ENCODE data around the gene MFAP5.

DNA sequence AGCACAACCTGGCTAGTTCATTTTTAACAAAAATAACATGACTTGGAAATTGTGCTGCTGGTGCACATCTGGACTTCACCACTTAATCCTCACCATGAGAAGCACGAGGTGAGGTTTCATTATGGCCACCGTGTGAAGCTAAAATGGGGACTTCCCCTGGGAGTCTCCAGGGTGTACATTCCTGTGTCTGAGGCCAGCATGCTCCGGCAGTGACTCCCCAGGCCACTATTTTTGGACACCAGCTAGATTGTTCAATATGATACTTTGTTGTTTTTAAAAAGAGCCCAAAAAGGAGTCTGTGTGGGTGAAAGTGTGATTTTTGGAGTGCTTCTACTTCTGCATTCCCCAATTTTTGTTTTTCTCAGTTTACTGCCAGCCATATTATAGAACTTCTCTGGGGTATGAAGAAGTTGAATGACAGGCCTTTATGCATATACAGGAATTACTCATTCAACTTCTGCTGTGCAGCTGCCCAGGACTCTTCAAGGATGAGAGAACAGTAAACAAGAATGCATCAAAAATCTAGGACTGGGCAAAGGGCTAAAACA lies 33.1 kb downstream of the MFAP5 start:
- TF ChIP-seq, protein P1, sequence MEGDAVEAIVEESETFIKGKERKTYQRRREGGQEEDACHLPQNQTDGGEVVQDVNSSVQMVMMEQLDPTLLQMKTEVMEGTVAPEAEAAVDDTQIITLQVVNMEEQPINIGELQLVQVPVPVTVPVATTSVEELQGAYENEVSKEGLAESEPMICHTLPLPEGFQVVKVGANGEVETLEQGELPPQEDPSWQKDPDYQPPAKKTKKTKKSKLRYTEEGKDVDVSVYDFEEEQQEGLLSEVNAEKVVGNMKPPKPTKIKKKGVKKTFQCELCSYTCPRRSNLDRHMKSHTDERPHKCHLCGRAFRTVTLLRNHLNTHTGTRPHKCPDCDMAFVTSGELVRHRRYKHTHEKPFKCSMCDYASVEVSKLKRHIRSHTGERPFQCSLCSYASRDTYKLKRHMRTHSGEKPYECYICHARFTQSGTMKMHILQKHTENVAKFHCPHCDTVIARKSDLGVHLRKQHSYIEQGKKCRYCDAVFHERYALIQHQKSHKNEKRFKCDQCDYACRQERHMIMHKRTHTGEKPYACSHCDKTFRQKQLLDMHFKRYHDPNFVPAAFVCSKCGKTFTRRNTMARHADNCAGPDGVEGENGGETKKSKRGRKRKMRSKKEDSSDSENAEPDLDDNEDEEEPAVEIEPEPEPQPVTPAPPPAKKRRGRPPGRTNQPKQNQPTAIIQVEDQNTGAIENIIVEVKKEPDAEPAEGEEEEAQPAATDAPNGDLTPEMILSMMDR (conservative IDR thresholded peaks at IDR 0.05; ENCODE audit: low read depth, low read length): no peak
- TF ChIP-seq EZH2 (IDR thresholded peaks at IDR 0.05; ENCODE audit: low read length, unreplicated experiment) (no peak), EZH2phosphoT487 (IDR thresholded peaks at IDR 0.05; ENCODE audit: borderline replicate concordance, low read length) (no peak)

All from PC-3 (cell line).